Measurements from ENCODE around the gene NF2. TPM values are rescaled to one million over a fixed set of nuclear protein-coding genes. Genes with fewer than 3 reads are reported as not detected.

Gene NF2
- total RNA-seq, 1 donor from 2014 or later = 35.4 TPM

- Mint-ChIP-seq H3K4me1 (ENCODE audit: low read depth, unreplicated experiment) (peaks cover 29% of the 10 kb centered on the region), H3K27ac (ENCODE audit: unreplicated experiment) (no peak overlapping the region), H3K27me3 (ENCODE audit: unreplicated experiment) (peaks cover 4% of the 10 kb centered on the region), H3K36me3 (ENCODE audit: unreplicated experiment) (no peaks in the 10 kb centered on the region), H3K4me3 (ENCODE audit: unreplicated experiment) (peak overlapping the region; percentile 30), H3K9me3 (ENCODE audit: unreplicated experiment) (peaks cover 2% of the 10 kb centered on the region)
- TF ChIP-seq, protein P1, sequence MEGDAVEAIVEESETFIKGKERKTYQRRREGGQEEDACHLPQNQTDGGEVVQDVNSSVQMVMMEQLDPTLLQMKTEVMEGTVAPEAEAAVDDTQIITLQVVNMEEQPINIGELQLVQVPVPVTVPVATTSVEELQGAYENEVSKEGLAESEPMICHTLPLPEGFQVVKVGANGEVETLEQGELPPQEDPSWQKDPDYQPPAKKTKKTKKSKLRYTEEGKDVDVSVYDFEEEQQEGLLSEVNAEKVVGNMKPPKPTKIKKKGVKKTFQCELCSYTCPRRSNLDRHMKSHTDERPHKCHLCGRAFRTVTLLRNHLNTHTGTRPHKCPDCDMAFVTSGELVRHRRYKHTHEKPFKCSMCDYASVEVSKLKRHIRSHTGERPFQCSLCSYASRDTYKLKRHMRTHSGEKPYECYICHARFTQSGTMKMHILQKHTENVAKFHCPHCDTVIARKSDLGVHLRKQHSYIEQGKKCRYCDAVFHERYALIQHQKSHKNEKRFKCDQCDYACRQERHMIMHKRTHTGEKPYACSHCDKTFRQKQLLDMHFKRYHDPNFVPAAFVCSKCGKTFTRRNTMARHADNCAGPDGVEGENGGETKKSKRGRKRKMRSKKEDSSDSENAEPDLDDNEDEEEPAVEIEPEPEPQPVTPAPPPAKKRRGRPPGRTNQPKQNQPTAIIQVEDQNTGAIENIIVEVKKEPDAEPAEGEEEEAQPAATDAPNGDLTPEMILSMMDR (IDR thresholded peaks at IDR 0.05; ENCODE audit: partially characterized antibody, unreplicated experiment) = no peak
- DNase-seq = no peak
These were observed 94.6 kb downstream of the NF2 start for GRCh38 chr22:29697853-29698598.

GRCh38 chr22:29700206-29700899 lies 96.9 kb downstream of the NF2 start:
- H3K9me3 Mint-ChIP-seq (ENCODE audit: unreplicated experiment) = no peaks in the 10 kb centered on the region
- H3K4me3 Mint-ChIP-seq (ENCODE audit: unreplicated experiment) = no peak overlapping the region
- H3K27me3 Mint-ChIP-seq (ENCODE audit: unreplicated experiment) = no peaks in the 10 kb centered on the region
- no peak for DNase-seq
- H3K27ac Mint-ChIP-seq (ENCODE audit: unreplicated experiment) = no peak overlapping the region
- no peaks in the 10 kb centered on the region for H3K36me3 Mint-ChIP-seq (ENCODE audit: unreplicated experiment)
- peaks cover 22% of the 10 kb centered on the region for H3K4me1 Mint-ChIP-seq (ENCODE audit: low read depth, unreplicated experiment)
- TF ChIP-seq, protein P1 (IDR thresholded peaks at IDR 0.05; ENCODE audit: partially characterized antibody, unreplicated experiment) = no peak

- H3K9me3 Mint-ChIP-seq (ENCODE audit: unreplicated experiment) = no peaks in the 10 kb centered on the region
- H3K36me3 Mint-ChIP-seq (ENCODE audit: unreplicated experiment) = no peaks in the 10 kb centered on the region
- no peaks in the 10 kb centered on the region for H3K27me3 Mint-ChIP-seq (ENCODE audit: unreplicated experiment)
- TF ChIP-seq, protein P1 (IDR thresholded peaks at IDR 0.05; ENCODE audit: partially characterized antibody, unreplicated experiment) = no peak
- no peak overlapping the region for H3K4me3 Mint-ChIP-seq (ENCODE audit: unreplicated experiment)
- DNase-seq = no peak
- no peak overlapping the region for H3K27ac Mint-ChIP-seq (ENCODE audit: unreplicated experiment)
- peaks cover 22% of the 10 kb centered on the region for H3K4me1 Mint-ChIP-seq (ENCODE audit: low read depth, unreplicated experiment)
These were observed 97.4 kb downstream of the NF2 start for GRCh38 chr22:29700900-29701154.

DNA sequence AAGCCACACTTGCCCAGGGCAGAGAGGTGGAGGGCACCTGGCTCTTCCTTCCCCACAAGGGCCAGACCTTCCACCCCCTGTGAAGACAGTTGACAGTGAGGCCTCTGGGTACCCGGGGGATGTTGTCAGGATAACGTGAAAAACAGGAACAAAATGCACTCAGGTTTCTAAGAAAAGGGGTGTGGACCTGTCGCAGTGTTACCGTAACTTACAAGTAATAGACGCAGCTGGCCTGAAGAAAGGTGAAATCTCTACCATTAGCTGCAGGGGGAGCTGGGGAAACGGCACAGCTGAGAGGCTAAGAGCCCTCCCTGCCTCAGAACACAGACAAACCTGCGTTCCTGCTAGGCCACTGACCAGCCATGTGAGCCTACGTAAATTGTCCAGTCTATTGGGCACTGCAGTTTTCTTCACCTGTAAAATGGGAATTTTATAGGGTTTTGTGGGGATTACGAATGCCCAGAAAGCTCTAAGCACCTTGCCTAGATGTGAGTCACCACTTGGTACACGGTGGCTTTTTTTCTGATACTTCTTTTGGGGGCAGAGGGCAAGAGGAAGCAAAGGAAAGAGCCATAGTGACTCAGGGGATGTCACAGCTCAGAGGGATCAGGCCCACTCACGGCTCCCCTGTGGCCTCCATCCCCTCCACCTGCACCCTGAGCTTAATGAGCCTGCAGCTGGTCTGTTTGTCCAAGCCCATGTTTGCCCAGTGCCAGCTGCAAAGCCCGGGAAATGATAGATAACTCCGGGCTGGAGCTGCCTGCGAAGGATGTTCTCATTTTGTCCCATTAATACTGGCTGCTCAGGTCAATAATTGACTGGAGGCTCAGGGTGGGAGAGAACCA lies 97.9 kb downstream of the NF2 start:
- no peak overlapping the region for H3K4me3 Mint-ChIP-seq (ENCODE audit: unreplicated experiment)
- H3K36me3 Mint-ChIP-seq (ENCODE audit: unreplicated experiment) = no peaks in the 10 kb centered on the region
- H3K27me3 Mint-ChIP-seq (ENCODE audit: unreplicated experiment) = no peaks in the 10 kb centered on the region
- TF ChIP-seq, protein P1 (IDR thresholded peaks at IDR 0.05; ENCODE audit: partially characterized antibody, unreplicated experiment) = no peak
- H3K9me3 Mint-ChIP-seq (ENCODE audit: unreplicated experiment) = no peaks in the 10 kb centered on the region
- H3K27ac Mint-ChIP-seq (ENCODE audit: unreplicated experiment) = no peak overlapping the region
- peaks cover 27% of the 10 kb centered on the region for H3K4me1 Mint-ChIP-seq (ENCODE audit: low read depth, unreplicated experiment)
- DNase-seq = no peak

Measured in glutamatergic neuron (in vitro differentiated cells).